HG02571 (cell line): ENCODE data around the gene SYCE1.

Experiments used
- ATAC-seq: cut with Tn5 transposase; IDR thresholded peaks from one replicate; pipeline ENCODE4 v1.9.1; 2021; ENCODE audit warnings: mild to moderate bottlenecking, moderate library complexity; ENCODE audit not compliant: unreplicated experiment

The SYCE1 gene

DNA sequence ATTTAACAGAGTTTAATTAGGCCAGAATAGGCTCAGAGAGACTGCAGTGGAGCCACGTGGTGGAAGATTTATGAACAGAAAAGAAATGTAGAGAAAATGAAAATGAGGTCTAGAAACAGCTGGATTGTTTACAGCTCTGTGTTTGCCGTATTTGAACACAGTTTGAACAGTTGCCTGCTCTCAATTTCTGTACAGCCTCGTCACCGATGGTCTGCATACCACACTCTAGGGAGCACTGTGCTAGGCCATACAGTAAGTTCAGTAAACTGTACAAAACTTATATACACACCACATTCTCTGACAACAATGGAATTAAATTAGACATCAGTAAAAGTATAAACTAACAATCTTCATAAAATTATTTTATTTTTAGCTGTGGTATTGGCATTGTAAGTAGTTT lies 49.3 kb downstream of the SYCE1 start:
- ATAC-seq, result no peak

DNA sequence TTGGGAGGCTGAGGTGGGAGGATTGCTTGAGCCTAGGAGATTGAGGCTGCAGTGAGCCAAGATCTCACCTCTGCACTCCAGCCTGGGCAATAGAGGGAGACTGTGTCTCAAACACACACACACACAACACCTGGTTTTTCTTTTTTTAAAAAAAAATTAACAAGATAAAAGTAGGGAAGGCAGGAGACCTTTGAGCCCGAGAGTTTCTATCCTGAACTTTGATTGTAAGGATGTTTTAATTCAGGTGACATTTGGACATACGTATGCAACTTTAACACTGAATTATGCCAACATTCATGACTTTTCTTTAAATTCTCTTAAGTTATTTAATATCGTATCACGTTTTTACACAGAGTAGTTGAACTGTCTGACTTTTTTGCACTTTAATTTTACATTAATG lies 49.9 kb downstream of the SYCE1 start:
- ATAC-seq, result no peak

DNA sequence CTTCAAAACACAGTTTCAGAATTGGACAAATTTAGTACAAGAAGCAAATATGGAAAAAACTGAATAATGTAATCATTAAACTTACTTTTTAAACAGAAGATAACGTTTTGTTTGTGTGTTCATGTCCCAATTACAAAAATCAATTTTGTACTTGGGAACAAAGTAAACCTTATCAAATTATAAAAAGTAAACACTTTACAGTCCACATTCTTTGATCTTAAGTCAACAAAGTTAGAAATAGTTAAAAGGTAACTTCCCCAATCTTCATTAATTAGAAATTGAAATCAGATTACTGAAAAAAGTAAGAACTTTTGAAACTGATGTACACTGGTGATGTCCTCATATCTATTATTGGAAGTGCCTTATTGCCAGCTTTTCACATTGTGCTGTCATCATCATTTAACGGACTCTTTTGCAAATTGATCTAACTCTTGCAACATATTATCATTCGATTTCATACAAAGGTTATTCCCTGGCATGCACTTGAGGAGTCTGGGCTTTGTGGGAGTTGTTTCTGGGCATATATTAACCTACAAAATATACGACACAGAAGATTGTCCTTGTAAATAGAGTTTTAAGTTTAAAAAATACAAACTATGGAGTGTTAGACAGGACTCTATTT lies 53.4 kb downstream of the SYCE1 start:
- ATAC-seq, result no peak

DNA sequence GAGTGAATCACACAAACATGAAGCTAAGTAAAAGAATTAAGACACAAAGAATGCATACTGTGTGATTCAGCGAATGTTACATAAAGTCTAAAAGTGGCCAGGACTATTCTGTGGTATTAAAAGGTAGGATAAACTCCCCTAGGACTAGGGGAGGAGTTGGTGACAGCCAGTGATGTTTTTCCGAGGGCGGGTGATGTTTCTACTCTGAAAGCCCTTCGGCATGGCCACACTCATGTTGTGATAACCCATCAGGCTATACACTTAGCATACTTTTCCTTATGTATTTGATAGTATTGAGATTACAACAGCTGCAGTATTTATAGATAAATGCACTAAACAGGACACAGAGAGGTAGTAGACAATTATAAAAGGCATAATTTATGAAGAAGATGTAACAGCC lies 54.0 kb downstream of the SYCE1 start:
- ATAC-seq, result no peak

DNA sequence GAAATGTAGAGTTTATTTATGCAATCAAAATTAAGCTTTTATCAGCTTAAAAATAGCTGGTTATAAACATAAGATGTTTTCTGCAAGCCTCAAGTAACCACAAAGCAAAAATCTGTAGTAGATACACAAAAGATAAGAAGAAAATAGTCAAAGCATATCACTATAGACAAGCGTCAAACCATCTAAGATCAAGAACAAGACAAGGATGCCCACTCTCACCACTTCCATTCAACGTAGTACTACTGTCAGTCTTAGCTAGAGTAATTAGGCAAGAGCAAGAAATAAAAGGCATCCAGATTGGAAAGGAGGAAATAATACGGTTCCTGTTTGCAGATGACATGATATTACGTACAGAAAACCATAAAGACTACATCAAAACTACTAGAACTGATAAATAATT lies 55.7 kb downstream of the SYCE1 start:
- ATAC-seq, result no peak
